PC-3 (cell line): ENCODE results near the gene BCAR1.

Experiments
- CTCF ChIP-seq: fragments of 300-600 bp; sonication (generic); conservative IDR thresholded peaks from 2 replicates; pipeline ENCODE4 v1.5.1; 2017; ENCODE audit warnings: antibody characterized with exemption, low read depth, mild to moderate bottlenecking, low read length
- EZH2 ChIP-seq: fragments of 300-600 bp; sonication (generic); IDR thresholded peaks from one replicate; pipeline ENCODE4 v1.6.1; 2017; ENCODE audit warnings: antibody characterized with exemption, mild to moderate bottlenecking, low read length; ENCODE audit not compliant: unreplicated experiment
- EZH2phosphoT487 ChIP-seq: fragments of 300-600 bp; sonication (generic); IDR thresholded peaks from 2 replicates; pipeline ENCODE4 v1.6.1; 2018; ENCODE audit warnings: mild to moderate bottlenecking, antibody characterized with exemption, low read length, borderline replicate concordance

- TF ChIP-seq CTCF = no peak
- no peak for TF ChIP-seq EZH2
- TF ChIP-seq EZH2phosphoT487 = no peak
Measured at GRCh38 chr16:75248536-75249380, 2.7 kb downstream of the BCAR1 start.
